Glomerular visceral epithelial cell (primary cell): ENCODE measurements around the gene SPRYD3.
"Not testable (repeated sequence)": the region's sequence is repeated elsewhere in the genome, so short reads cannot be mapped to it uniquely, and the experiment has no call there.

Experiments
- DNase-seq: peaks from one replicate; pipeline ENCODE4 v3.0.0-alpha.2; 2016; ENCODE audit errors: extremely low spot score

SPRYD3 gene, protein sequence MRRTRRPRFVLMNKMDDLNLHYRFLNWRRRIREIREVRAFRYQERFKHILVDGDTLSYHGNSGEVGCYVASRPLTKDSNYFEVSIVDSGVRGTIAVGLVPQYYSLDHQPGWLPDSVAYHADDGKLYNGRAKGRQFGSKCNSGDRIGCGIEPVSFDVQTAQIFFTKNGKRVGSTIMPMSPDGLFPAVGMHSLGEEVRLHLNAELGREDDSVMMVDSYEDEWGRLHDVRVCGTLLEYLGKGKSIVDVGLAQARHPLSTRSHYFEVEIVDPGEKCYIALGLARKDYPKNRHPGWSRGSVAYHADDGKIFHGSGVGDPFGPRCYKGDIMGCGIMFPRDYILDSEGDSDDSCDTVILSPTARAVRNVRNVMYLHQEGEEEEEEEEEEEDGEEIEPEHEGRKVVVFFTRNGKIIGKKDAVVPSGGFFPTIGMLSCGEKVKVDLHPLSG

DNA sequence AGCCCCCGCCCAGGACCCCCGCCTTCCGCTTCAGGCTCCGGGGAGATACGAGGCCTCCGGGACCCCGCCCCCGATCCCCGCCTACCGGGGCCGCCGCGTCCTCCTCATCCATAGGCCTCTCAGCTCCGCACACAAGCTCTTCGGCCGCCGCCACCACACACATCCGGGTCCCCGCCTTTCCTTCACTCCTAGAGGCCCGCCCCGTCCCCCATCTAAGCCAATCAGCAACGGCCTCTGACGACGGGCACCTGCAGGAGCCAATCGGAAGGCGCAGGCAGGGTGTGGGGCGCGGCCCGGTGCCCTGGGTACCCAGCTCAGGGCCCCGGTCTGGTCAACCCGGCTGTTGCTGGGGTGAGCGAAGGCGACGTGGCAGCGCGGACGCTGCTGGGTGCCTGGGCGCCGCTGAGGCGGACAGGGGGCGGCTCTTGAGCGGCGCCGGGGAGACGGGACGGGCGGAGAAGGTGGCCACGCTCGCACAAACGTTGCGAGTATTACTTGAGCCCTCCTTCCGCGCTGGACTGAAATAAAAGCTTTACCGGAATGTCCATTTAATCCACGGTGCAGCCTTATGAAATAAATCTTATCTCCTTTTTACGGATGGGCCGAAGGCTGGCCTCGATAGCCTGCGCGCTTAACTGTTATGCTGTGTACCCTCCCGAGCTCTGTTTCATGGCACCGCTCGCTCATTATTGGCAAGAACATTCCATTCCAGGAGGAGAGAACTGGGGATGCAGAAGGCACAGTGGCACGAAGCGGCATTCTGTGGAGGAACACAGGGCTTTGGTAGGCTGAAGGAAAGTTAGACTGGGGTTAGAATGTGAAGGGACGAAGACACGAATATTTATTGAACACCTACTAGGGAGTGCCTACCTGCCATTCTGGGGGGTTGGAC is at the start of gene SPRYD3:
Gene SPRYD3, minus strand, starts transcription at position 165 of the 892 bp plus-strand sequence. Its CDS starts 57 bp downstream, at position 108.
- peak; percentile 98 for DNase-seq

DNA sequence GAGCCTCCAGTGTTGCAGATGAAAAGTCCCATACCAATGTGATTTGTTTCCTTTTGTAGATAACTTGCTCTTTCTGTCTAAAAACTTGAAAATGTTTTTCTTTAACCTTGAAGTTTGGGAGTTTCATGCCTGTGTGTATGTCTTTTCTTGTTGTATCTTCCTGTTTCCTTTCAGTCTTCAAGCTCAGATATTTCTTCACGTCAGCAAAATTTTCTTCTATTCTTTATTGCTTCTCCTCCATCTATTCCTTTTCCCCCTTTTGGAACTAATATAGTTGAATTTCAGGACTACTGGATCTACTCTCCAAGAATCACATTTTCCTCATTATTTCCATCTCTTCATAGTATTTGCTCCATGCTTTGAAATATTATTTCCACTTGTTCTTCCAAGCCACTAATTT is 48.0 kb upstream of the SPRYD3 start:
- no peak for DNase-seq

DNA sequence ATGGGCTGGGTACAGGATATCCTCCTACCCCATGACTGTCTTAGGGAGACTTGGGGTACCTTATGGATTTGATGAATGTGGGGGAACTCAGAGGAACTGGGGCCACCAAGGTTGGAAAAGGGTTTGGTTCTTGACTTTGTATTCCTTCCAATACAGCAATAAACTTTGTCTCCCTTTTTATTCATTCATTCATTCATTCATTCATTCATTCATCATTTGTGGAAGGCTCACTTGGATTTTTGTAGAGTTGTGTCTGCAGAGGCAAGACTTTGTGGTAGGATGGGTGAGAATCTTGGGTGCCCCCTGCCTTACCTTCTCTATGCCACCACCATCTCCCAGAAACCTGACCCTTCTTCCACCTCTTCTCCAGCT is 45.1 kb upstream of the SPRYD3 start:
- DNase-seq: no peak

DNA sequence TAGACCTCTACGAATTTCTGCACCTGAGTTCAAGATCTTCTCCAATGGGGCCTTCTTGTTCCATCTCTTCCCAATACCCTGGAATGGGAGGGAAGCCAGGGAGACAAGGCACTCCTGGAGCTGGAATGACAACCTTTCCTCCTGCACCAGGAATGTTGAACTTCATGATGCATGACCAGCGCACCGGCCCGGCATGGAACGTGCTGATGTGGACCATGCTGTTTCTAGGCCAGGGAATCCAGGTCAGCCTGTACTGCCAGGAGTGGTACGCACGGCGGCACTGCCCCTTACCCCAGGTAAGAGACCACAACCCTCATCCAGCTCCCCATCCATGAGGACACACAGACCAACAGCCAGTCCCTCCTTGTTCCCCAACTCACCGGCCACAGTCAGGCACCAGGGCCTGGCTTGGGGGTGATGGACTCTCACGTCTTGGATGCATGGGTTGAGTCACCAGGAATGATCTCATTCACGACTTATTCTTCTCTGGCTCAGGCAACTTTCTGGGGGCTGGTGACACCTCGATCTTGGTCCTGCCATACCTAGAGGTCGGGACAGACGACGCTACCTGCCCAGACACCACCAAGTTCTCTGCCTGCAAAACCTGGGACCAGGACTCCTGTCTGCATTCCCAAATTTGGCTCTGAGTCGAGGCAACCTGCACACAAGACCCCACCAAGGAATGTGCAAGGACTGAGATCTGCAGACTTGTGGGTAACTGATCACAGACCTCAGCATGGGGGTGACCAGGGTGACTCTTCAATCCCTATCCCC is 44.6 kb upstream of the SPRYD3 start:
- DNase-seq: peak; percentile 54

DNA sequence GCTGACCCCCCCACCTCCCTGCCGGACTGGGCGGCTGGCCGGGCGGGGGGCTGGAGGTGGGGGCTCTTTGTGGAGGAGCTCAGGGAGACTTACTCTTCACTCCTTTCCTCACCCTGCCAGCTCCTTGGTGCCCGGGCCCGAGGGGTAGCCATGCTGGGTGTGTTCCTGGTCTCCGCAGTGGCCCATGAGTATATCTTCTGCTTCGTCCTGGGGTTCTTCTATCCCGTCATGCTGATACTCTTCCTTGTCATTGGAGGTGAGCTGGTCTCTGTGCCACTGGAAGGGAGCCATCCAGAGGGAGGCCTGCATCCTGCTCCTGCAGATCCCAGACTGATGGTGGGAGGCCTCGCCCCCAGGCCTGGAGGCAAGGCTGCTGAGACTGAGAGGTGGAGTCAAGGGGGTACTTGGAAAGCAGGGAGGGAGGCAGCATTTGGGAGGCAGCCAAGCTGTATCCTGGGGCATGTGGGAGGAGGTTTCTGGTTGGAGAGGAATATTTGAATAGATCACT is 43.8 kb upstream of the SPRYD3 start:
- peak; percentile 40 for DNase-seq

DNA sequence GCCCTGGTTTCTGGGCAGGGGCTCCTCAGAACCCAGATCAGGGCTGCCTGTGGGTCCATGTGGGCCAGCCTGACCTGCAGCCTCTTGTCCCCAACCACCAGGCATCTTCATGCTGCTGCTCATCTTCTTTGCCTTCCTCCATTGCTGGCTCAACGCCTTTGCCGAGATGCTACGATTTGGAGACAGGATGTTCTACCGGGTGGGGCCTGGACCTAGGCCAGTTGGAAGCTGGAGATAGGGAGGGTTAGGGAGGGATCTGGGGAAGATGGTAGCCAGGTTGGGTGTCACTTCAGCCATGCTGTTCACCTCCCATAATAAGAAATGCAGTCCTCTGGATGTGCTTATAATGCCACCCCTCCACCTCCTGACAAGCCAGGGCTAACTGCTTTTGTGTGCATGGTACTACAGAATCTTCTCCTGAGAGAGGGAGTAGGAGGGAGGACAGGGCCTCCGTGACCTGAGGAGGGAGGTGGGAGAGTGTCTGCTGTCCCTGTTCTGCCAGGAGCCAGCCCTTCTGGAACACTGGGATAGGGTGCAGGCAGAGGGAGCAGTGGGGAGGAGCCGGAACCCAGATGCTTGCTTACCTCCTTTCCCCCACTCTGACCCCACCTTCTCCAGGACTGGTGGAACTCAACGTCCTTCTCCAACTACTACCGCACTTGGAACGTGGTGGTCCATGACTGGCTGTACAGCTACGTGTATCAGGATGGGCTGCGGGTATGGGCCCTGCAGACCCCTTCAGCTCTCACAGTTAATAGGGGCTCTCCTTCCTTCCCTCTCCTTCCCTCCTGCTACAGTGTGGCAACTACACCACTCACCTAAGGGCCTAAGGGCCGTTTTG is 41.7 kb upstream of the SPRYD3 start:
- DNase-seq: no peak

DNA sequence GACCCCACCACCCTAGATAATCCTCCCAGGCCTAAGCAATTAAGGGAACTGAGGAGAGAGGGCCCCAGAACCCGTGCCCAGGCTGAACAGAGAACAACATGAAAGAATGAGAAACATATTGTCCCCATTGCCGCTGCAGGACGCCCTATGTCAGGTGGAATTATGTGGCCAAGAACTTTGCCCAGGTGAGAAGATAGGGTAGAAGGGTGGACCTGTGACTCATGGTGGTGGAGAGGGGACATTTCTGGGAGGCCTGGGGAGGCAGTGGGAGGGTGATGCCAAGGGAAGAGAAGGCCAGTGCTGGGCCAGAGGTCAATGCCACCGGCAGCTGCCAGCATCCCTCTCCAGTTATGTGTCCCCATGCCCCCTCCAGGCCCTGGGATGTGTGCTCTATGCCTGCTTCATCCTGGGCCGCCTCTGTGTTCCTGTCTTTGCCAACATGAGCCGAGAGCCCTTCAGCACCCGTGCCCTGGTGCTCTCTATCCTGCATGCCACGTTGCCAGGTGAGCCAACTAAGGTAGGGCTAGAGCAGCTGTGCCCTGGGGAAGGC is 39.6 kb upstream of the SPRYD3 start:
- no peak for DNase-seq

DNA sequence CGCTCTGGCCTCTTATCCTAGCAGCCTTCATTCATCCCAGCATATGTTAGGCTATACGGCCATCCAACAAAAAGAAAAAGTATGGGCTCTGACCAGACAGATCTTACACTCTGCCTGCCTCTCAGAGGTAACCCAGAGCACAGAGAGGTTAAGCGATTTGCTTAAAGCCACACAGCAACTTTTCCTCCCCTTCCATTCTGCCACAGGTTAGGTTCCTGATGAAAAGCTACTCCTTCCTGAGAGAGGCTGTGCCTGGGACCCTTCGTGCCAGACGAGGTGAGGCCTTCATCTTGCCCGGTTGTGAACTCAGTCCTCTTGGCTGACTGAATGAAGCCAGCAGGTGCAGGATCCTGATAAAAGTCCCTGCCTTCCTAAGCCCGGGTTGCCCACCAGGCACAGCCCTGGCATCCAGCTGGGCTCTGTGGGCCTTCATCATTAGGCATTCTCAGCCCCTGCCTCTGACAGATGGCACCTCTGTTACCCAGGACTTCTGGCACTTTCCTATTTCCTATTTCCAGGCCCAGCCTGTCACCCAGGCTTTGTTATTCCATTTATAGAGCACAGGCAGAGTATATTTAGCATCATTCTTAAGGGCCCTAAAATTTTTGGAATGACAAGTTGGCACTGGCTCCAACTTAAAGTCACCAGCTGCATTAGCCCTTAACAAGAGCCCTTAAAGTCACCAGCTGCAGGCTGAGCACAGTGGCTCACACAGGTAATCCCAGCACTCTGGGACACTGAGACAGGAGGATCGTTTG is 36.9 kb upstream of the SPRYD3 start:
- no peak for DNase-seq

DNA sequence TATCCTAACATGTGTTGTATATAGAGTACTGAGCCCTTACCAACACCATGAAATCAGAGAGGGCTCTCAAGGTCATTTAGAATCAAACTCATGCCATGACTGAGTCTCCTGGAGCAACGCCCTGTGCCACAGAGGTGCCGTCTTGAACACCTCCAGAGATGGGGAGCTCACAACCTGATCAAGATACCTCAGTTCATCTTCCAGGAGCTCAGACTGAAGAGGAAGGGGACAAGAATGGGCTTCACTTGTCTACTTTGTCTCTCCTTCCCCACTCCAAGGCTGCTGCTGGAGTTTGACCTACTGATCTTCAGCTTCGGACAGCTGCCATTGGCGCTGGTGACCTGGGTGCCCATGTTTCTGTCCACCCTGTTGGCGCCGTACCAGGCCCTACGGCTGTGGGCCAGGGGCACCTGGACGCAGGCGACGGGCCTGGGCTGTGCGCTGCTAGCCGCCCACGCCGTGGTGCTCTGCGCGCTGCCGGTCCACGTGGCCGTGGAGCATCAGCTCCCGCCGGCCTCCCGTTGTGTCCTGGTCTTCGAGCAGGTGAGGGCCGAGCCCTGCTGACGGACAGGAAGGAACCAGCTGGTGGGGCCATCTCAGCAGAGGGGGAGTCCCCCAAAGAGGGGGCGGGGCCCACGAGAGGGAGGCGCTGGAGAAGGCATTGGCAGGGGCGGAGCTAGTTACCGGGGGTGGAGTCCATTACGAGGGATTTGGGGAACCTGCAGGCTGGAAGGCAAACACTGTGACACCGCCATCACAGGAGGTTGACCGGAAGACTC is 36.1 kb upstream of the SPRYD3 start:
- DNase-seq: no peak

DNA sequence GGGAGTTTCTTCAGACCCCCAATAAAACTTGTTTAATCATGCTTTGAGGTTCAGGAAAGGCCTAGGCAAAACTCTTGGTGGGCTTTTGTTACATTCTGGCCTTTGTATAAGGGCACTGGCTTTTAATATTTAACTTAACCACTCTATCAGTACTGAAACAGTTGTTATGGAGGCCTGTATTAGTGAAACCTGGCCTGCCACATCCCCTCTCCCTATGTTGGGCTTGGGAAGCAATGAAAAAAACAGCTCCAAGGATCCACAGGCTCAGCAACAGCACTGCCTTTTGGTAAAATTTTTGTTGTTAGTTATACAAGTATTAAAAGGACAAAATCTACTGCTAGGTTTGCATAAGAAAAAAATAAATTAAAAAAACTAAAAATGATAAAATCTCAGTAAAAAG is 34.8 kb upstream of the SPRYD3 start:
- no peak for DNase-seq

DNA sequence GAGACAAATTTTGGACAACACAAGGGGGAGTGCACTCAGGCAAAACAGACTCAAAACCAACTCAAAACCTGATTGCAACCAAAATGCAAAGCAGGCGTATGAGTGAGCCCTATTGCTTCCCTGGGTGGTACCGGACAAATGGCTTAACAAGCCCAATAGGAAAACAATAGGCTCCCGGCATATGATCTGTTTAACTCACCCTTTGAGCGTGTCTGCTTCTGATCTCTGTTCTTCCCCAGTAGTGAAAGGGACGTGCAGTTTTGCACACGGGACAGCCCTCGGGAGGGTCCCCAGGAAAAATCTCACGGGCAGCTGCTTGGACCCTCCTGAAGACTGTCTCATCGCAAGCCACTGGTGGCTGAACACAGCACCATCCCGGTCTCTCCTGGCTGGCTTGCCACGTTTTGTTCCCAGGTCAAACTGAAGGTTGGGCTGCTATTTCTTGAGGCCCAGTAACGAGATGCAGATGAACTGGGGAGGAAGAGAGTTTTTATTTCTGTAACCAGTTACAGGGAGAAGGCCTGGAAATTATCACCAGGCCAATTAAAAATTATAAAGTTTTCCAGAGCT is 34.0 kb upstream of the SPRYD3 start:
- DNase-seq: no peak

DNA sequence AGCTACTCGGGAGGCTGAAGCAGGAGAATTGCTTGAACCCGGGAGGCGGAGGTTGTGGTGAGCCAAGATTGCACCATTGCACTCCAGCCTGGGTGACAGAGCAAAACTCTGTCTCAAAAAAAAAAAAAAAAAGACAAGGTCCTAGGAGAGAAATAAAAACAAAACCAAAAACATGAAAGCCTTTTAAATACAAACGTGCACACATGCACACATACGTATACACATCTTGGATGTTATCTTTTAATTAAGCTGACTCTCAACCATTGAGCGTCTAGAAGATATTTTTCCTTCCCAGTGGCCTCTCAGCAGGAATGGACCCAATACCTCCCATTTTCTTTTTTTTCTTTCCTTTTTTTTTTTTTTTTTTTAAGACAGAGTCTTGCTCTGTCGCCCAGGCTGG is 33.2 kb upstream of the SPRYD3 start:
- DNase-seq: not testable (repeated sequence)

DNA sequence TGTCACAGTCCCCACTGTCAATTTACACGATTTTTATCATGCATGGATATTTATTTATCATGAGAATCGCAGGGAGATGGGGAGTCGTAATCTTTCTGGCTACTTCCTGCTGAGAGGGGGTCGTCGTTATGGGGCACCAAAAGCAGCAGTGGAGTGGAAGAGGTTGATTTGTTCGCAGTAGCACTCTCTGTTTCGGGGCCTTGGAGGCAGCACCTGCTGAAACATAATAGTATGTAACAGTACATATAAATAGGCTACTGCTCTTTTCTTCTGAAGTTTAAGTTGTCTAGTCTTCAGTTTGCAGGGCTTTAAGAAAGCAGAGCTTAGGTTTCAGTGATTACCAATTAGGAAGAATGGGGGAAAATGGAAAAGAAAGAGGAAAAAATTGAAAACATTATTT is 27.9 kb upstream of the SPRYD3 start:
- no peak for DNase-seq

DNA sequence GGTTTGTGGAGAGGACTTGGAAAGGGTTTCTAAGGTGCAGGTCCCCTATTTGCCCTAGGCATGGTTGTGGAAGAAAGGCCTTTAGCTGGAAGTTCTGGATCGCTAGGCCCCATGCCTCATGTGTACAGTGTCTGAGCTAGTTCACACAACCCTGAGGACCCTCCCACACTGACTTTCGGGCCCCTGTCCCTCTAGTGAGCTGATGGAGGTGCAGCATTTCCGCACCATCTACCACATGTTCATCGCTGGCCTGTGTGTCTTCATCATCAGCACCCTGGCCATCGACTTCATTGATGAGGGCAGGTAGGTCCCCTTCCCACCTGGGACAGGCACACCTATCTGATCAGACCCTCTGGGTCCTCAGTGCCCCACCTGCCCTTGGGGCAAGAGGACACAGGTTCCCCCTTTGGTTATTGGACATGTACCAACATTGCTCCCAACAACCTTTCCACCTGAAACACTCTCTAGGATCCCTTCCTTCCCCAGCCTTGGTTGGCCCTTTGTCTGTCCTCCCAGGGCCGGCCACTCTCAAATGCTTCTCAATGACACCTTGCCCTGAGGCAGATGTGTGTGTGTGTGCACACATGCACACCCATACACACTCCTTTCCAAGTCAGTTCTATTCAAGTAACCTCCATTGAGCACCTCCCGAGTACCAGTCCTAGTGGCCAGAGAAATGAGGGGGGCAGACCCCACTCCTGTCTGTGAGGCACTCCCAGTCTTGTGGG is 26.7 kb upstream of the SPRYD3 start:
- no peak for DNase-seq

DNA sequence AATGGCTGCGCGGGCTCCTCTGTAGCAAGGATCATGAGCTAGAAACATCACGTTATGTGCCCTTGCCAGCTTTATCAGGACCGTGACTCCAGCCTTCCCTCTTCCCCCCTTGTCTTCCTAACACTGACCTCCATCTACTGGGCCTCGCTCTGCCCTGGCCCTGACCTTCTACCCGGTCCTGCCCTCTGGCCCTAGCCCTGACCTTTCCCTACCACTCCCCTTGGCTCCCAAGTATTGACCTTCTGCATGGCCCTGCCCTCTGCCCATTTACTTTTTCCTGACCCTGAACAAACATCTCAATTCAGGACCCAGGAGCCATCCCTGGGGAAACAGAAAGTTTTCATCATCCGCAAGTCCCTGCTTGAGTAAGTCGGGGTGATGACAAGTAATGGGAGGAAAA is 26.1 kb upstream of the SPRYD3 start:
- no peak for DNase-seq

DNA sequence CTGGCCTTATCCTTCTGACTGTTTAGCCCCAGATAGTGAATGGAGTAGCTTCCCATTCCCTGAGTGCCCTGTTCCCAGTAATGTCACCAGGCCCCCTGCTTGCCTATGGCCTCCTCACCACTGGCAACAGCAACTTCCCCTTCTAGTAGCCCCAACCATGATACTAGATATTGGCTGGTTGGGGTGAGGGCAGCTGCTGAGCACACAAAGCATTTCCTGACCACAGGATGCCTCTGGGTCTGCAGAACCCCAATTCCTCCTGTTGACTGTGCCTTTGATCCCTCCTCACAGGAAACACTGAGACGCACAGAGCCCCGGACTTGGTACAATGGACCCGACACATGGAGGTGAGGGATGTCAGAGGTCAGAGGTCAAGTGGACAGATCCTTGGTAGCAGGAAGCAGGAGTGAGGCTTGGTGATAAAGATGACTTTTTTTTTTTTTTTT is 24.7 kb upstream of the SPRYD3 start:
- no peak for DNase-seq

DNA sequence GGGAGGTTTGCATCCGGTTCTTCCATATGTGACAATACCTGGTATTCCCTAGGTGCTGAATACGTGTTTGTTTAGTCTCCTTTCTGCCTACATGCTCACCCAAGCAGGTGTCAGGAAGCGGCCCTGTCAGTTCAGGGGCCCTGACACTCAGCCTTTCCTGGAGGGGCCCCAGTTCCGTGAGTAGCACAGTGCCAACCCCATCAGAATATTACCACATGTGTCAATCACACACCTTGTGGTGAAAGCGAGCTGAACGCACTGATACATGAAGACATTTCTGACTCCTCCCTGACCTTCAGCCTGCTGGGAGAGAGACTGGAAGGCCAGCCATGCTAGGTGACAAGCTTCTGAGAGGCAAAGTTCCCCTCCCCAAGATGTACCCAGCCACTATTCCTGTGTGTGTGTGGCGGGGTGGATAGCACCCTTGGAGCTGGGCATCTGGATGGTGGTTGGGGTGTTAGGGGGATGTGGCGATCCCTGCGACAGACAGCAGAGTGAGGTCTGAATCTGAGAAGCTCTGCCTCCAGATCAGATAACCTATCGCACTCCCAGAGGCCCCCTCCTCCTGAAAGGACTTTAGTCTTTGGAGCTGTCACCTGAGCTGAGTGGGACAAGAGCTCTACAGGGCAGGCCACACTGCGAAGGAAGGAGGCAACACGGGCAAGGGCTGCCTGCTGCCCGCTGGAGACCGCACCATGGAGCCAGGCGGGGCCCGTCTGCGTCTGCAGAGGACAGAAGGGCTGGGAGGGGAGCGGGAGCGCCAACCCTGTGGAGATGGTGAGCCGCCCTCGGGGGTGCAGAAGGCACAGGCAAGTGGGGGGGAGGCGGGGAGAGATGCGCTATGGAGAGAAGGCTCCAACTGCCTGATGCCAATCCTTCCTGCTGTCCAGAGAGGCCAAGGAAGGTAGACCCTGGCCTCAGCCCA is 24.0 kb upstream of the SPRYD3 start, which contains the start of gene SOAT2:
Gene SOAT2, plus strand, starts transcription at position 604 of the 925 bp plus-strand sequence. Its CDS starts 92 bp downstream, at position 696.
- no peak for DNase-seq
